Hepatocyte (in vitro differentiated cells): ENCODE results near the gene PLEKHG5. TPM values are rescaled to one million over a fixed set of nuclear protein-coding genes. Genes with fewer than 3 reads are reported as not detected.
A peak's percentile ranks its signal among the peaks of the same experiment; 100 is the strongest.

Experiments
- DNase-seq: peaks from one replicate; pipeline ENCODE4 v3.0.0-alpha.2; 2016; ENCODE audit warnings: low spot score
- H2AFZ ChIP-seq: fragments of 200-600 bp; sonication (generic); 2 replicates; pipeline ENCODE4 v1.6.0; 2016; ENCODE audit warnings: antibody characterized with exemption, mild to moderate bottlenecking
- H3K27ac ChIP-seq: fragments of 200-600 bp; sonication (generic); 2 replicates; pipeline ENCODE4 v1.5.1; 2016; ENCODE audit warnings: mild to moderate bottlenecking
- H3K27me3 ChIP-seq: fragments of 200-600 bp; sonication (generic); 2 replicates; pipeline ENCODE4 v1.6.1; 2016
- H3K36me3 ChIP-seq: fragments of 200-600 bp; sonication (generic); replicated peaks from 2 replicates; pipeline ENCODE4 v1.5.1; 2016; ENCODE audit warnings: low read depth; ENCODE audit not compliant: insufficient read depth
- H3K4me1 ChIP-seq: fragments of 200-600 bp; sonication (generic); 2 replicates; pipeline ENCODE4 v1.5.1; 2016; ENCODE audit warnings: mild to moderate bottlenecking, moderate library complexity; ENCODE audit not compliant: insufficient read depth
- H3K4me2 ChIP-seq: fragments of 200-600 bp; sonication (generic); 2 replicates; pipeline ENCODE4 v1.6.0; 2016
- H3K4me3 ChIP-seq: fragments of 200-600 bp; sonication (generic); 2 replicates; pipeline ENCODE4 v1.5.1; 2016; ENCODE audit warnings: mild to moderate bottlenecking
- H3K79me2 ChIP-seq: fragments of 200-600 bp; sonication (generic); 2 replicates; pipeline ENCODE4 v1.6.0; 2017; ENCODE audit warnings: mild to moderate bottlenecking
- H3K9me2 ChIP-seq: fragments of 200-600 bp; sonication (generic); replicated peaks from 2 replicates; pipeline ENCODE4 v1.6.0; 2017; ENCODE audit warnings: mild to moderate bottlenecking; ENCODE audit not compliant: insufficient read depth
- H3K9me3 ChIP-seq: fragments of 200-600 bp; sonication (generic); 2 replicates; pipeline ENCODE4 v1.5.1; 2016; ENCODE audit warnings: low read depth, mild to moderate bottlenecking
- H4K20me1 ChIP-seq: fragments of 200-600 bp; sonication (generic); 2 replicates; pipeline ENCODE4 v1.6.0; 2016; ENCODE audit warnings: mild to moderate bottlenecking; ENCODE audit not compliant: insufficient read depth, poor library complexity, severe bottlenecking
- CTCF ChIP-seq: fragments of 200-600 bp; sonication (generic); IDR thresholded peaks from 2 replicates; pipeline ENCODE4 v1.5.1; 2016; ENCODE audit warnings: antibody characterized with exemption, mild to moderate bottlenecking; ENCODE audit not compliant: poor library complexity
- EZH2 ChIP-seq: fragments of 200-600 bp; sonication (generic); IDR thresholded peaks from 2 replicates; pipeline ENCODE4 v1.6.1; 2016; ENCODE audit warnings: antibody characterized with exemption, mild to moderate bottlenecking, borderline replicate concordance
- EZH2phosphoT487 ChIP-seq: fragments of 200-600 bp; sonication (generic); IDR thresholded peaks from one replicate; pipeline ENCODE4 v1.6.1; 2018; ENCODE audit warnings: antibody characterized with exemption, mild to moderate bottlenecking, low read depth, moderate library complexity; ENCODE audit not compliant: unreplicated experiment, severe bottlenecking
- WGBS: methylation state at CpG from one replicate; pipeline ENCODE4 v1.1.6; 2016; ENCODE audit warnings: low lambda C conversion rate; ENCODE audit errors: missing lambda C conversion rate; 5-methylcytosine and 5-hydroxymethylcytosine counted together
- polyA plus RNA-seq: library from polyadenylated mRNA; unstranded; fragments of >200 nt; fragmentation: Nextera tagmentation; extraction: Ambion mirVana; gene quantifications from 2 replicates; pipeline ENCODE4 v1.2.1, GENCODE V29; 2016
- total RNA-seq: library from RNA; depleted of rRNA; stranded (reverse); fragments of >200 nt; gene quantifications from 2 replicates; pipeline ENCODE4 v1.2.3, GENCODE V29; 2014

PLEKHG5 gene
- total and polyA plus RNA-seq, 2 experiments from 2014 or later, result 11.5 to 13.3 TPM

- no peaks in the 10 kb centered on the region for H4K20me1 ChIP-seq
- H3K79me2 ChIP-seq, result no peaks in the 10 kb centered on the region
- no peaks in the 10 kb centered on the region for H3K36me3 ChIP-seq
- H3K27me3 ChIP-seq, result no peaks in the 10 kb centered on the region
- H3K4me3 ChIP-seq, result no peak overlapping the region
- no peak overlapping the region for H3K27ac ChIP-seq
- no peak for TF ChIP-seq EZH2
- H3K4me2 ChIP-seq, result peak overlapping the region; percentile 43
- peaks cover 14% of the 10 kb centered on the region for H3K4me1 ChIP-seq
- H3K9me2 ChIP-seq, result no peaks in the 10 kb centered on the region
- WGBS, result 20% methylated on average over 13 of the region's 13 CpGs
- H2AFZ ChIP-seq, result no peak overlapping the region
- no peaks in the 10 kb centered on the region for H3K9me3 ChIP-seq
- peak; percentile 78 for DNase-seq
Measured at GRCh38 chr1:6519935-6520671, 28.6 kb upstream of the PLEKHG5 start.

GRCh38 chr1:6519491-6519934 is 28.0 kb upstream of the PLEKHG5 start:
- Histone ChIP-seq H3K27me3 (no peaks in the 10 kb centered on the region), H3K4me3 (no peak overlapping the region), H3K9me2 (no peaks in the 10 kb centered on the region), H3K27ac (no peak overlapping the region), H3K4me2 (peak overlapping the region; percentile 7), H4K20me1 (no peaks in the 10 kb centered on the region), H3K79me2 (no peaks in the 10 kb centered on the region), H3K36me3 (no peaks in the 10 kb centered on the region), H3K9me3 (no peaks in the 10 kb centered on the region), H3K4me1 (peaks cover 14% of the 10 kb centered on the region), H2AFZ (no peak overlapping the region)
- 73% methylated on average over 11 of the region's 11 CpGs for WGBS
- no peak for DNase-seq
- TF ChIP-seq CTCF (no peak), EZH2phosphoT487 (no peak), EZH2 (no peak)

- no peaks in the 10 kb centered on the region for H3K9me2 ChIP-seq
- H2AFZ ChIP-seq, result no peak overlapping the region
- WGBS, result 35% methylated on average over 8 of the region's 8 CpGs
- no peak overlapping the region for H3K27ac ChIP-seq
- no peaks in the 10 kb centered on the region for H3K9me3 ChIP-seq
- DNase-seq, result no peak
- H3K36me3 ChIP-seq, result no peaks in the 10 kb centered on the region
- no peaks in the 10 kb centered on the region for H3K79me2 ChIP-seq
- H3K4me3 ChIP-seq, result no peak overlapping the region
- H3K4me1 ChIP-seq, result peaks cover 14% of the 10 kb centered on the region
- no peaks in the 10 kb centered on the region for H3K27me3 ChIP-seq
- TF ChIP-seq EZH2 (no peak), CTCF (no peak), EZH2phosphoT487 (no peak)
- H4K20me1 ChIP-seq, result no peaks in the 10 kb centered on the region
- H3K4me2 ChIP-seq, result no peak overlapping the region
Measured at GRCh38 chr1:6517435-6517851, 26.0 kb upstream of the PLEKHG5 start.

- WGBS, result 88% methylated on average over 4 of the region's 4 CpGs
- H3K4me2 ChIP-seq, result no peak overlapping the region
- DNase-seq, result no peak
- H3K9me2 ChIP-seq, result no peaks in the 10 kb centered on the region
- H3K4me3 ChIP-seq, result no peak overlapping the region
- H3K27ac ChIP-seq, result no peak overlapping the region
- H3K36me3 ChIP-seq, result no peaks in the 10 kb centered on the region
- H3K79me2 ChIP-seq, result no peaks in the 10 kb centered on the region
- no peak overlapping the region for H2AFZ ChIP-seq
- no peaks in the 10 kb centered on the region for H3K27me3 ChIP-seq
- TF ChIP-seq EZH2 (no peak), EZH2phosphoT487 (no peak), CTCF (no peak)
- H3K9me3 ChIP-seq, result no peaks in the 10 kb centered on the region
- H3K4me1 ChIP-seq, result peaks cover 14% of the 10 kb centered on the region
- H4K20me1 ChIP-seq, result no peaks in the 10 kb centered on the region
Measured at GRCh38 chr1:6515771-6516170, 24.3 kb upstream of the PLEKHG5 start.
